Neural progenitor cell (in vitro differentiated cells): ENCODE results near the gene STARD3. TPM values are rescaled to one million over a fixed set of nuclear protein-coding genes. Genes with fewer than 3 reads are reported as not detected.

Source experiments
- DNase-seq: peaks from one replicate; pipeline ENCODE4 v3.0.0-alpha.2; 2016; ENCODE audit warnings: low spot score
- H2AFZ ChIP-seq: fragments of 200-600 bp; sonication (generic); replicated peaks from 2 replicates; pipeline ENCODE4 v1.6.1; 2016; ENCODE audit warnings: antibody characterized with exemption
- H3F3A ChIP-seq: fragments of 200-600 bp; sonication (generic); 2 replicates; pipeline ENCODE4 v1.6.1; 2016; ENCODE audit warnings: antibody characterized with exemption, low read depth
- H3K27ac ChIP-seq: fragments of 200-600 bp; sonication (generic); 2 replicates; pipeline ENCODE4 v1.5.1; 2016; ENCODE audit warnings: mild to moderate bottlenecking
- H3K27me3 ChIP-seq: fragments of 200-600 bp; sonication (generic); 2 replicates; pipeline ENCODE4 v1.6.1; 2016; ENCODE audit warnings: mild to moderate bottlenecking, moderate library complexity
- H3K36me3 ChIP-seq: fragments of 200-600 bp; sonication (generic); 2 replicates; pipeline ENCODE4 v1.5.1; 2016
- H3K4me1 ChIP-seq: fragments of 200-600 bp; sonication (generic); 2 replicates; pipeline ENCODE4 v1.6.1; 2016; ENCODE audit warnings: mixed run types
- H3K4me2 ChIP-seq: fragments of 200-600 bp; sonication (generic); 2 replicates; pipeline ENCODE4 v1.6.1; 2016
- H3K4me3 ChIP-seq: fragments of 200-600 bp; sonication (generic); 2 replicates; pipeline ENCODE4 v1.5.1; 2016
- H3K79me2 ChIP-seq: fragments of 200-600 bp; sonication (generic); 2 replicates; pipeline ENCODE4 v1.6.1; 2016; ENCODE audit warnings: low read depth
- H3K9ac ChIP-seq: fragments of 200-600 bp; sonication (generic); 2 replicates; pipeline ENCODE4 v1.6.1; 2016
- H3K9me3 ChIP-seq: fragments of 200-600 bp; sonication (generic); 2 replicates; pipeline ENCODE4 v1.5.1; 2016; ENCODE audit warnings: low read depth
- H4K20me1 ChIP-seq: fragments of 200-600 bp; sonication (generic); 2 replicates; pipeline ENCODE4 v1.6.1; 2016; ENCODE audit warnings: low read depth
- H3K27ac Mint-ChIP-seq: 3 replicates; pipeline ENCODE4 v1.8.0; 2021; ENCODE audit warnings: mixed read lengths
- H3K27me3 Mint-ChIP-seq: 2 replicates; pipeline ENCODE4 v1.8.0; 2022; ENCODE audit warnings: low read depth, mild to moderate bottlenecking, inconsistent platforms, moderate library complexity, mixed read lengths; ENCODE audit not compliant: insufficient read depth
- H3K36me3 Mint-ChIP-seq: 3 replicates; pipeline ENCODE4 v1.8.0; 2021; ENCODE audit warnings: mixed read lengths
- H3K4me1 Mint-ChIP-seq: 3 replicates; pipeline ENCODE4 v1.8.0; 2021; ENCODE audit warnings: mixed read lengths
- H3K4me3 Mint-ChIP-seq: 3 replicates; pipeline ENCODE4 v1.8.0; 2021; ENCODE audit warnings: mild to moderate bottlenecking, moderate library complexity, mixed read lengths
- H3K9me3 Mint-ChIP-seq: 3 replicates; pipeline ENCODE4 v1.8.0; 2020; ENCODE audit warnings: mixed read lengths
- EZH2 ChIP-seq: fragments of 200-600 bp; sonication (generic); IDR thresholded peaks from 2 replicates; pipeline ENCODE4 v1.6.1; 2017; ENCODE audit warnings: antibody characterized with exemption, mild to moderate bottlenecking, moderate library complexity
- EZH2phosphoT487 ChIP-seq: fragments of 200-600 bp; sonication (generic); IDR thresholded peaks from 2 replicates; pipeline ENCODE4 v1.6.1; 2017; ENCODE audit warnings: antibody characterized with exemption
- total RNA-seq: library from RNA; depleted of rRNA; stranded (reverse); fragments of >200 nt; gene quantifications from 2 replicates; pipeline ENCODE4 v1.2.3, GENCODE V29; 2015; ENCODE audit warnings: low replicate concordance
- TF ChIP-seq, protein P1 (sequence below): fragments of 200-600 bp; sonication (generic); IDR thresholded peaks from 2 replicates; pipeline ENCODE4 v1.5.1; 2017; ENCODE audit warnings: antibody characterized with exemption, mild to moderate bottlenecking

Gene STARD3
- total RNA-seq, 1 donor from 2014 or later, result 21.5 TPM

DNA sequence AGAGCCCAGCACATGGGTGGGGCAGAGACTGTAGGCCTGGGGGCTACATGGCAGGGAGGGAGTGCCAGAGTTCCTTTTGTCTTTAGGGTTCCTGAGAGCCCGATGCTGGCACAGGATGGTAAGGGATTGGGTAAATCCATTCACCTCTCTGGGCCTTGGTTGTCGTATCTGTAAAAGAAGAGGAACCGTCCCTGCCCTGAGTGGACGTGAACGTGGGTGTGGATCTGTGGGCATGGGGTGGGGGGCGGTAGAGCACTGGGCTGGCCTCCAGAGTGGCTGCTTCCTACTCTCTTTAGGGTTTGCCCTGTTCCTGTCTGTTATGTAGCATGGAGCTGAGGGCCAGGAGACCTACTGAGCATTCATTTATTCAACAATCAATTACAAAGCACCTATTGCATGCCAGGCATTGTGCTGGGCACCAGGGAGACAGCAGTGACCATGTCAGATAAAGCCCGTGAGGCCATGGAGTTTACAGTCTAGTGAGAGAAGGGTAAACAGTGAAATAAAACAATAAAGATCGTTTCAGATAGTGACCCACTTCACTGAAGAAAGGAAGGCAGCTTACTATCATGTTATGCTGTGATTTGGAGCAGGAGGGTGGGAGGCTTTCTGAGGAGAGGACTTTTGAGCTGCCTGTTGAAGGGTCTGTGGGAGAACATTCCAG, 15.1 kb downstream of the STARD3 start:
- Histone ChIP-seq H3K79me2 (peaks cover 22% of the 10 kb centered on the region), H3K9me3 (no peaks in the 10 kb centered on the region), H3F3A (peaks cover 24% of the 10 kb centered on the region), H3K36me3 (no peaks in the 10 kb centered on the region), H3K4me3 (peak overlapping the region; percentile 11), H3K27ac (peak overlapping the region; percentile 86), H2AFZ (no peak overlapping the region), H4K20me1 (peaks cover 26% of the 10 kb centered on the region), H3K9ac (no peak overlapping the region), H3K4me1 (peaks cover 29% of the 10 kb centered on the region), H3K4me2 (peak overlapping the region; percentile 79), H3K27me3 (no peaks in the 10 kb centered on the region)
- Mint-ChIP-seq H3K27ac (peak overlapping the region; percentile 100), H3K4me1 (peaks cover 54% of the 10 kb centered on the region), H3K9me3 (no peaks in the 10 kb centered on the region), H3K27me3 (no peaks in the 10 kb centered on the region), H3K36me3 (peaks cover 15% of the 10 kb centered on the region), H3K4me3 (peak overlapping the region; percentile 76)
- TF ChIP-seq EZH2 (no peak), EZH2phosphoT487 (no peak)
- TF ChIP-seq, protein P1, sequence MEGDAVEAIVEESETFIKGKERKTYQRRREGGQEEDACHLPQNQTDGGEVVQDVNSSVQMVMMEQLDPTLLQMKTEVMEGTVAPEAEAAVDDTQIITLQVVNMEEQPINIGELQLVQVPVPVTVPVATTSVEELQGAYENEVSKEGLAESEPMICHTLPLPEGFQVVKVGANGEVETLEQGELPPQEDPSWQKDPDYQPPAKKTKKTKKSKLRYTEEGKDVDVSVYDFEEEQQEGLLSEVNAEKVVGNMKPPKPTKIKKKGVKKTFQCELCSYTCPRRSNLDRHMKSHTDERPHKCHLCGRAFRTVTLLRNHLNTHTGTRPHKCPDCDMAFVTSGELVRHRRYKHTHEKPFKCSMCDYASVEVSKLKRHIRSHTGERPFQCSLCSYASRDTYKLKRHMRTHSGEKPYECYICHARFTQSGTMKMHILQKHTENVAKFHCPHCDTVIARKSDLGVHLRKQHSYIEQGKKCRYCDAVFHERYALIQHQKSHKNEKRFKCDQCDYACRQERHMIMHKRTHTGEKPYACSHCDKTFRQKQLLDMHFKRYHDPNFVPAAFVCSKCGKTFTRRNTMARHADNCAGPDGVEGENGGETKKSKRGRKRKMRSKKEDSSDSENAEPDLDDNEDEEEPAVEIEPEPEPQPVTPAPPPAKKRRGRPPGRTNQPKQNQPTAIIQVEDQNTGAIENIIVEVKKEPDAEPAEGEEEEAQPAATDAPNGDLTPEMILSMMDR, result no peak
- DNase-seq, result no peak

GRCh38 chr17:39652587-39653315, 15.8 kb downstream of the STARD3 start:
- Histone ChIP-seq H2AFZ (peak overlapping the region; percentile 51), H3K4me3 (peak overlapping the region; percentile 11), H3K4me2 (peak overlapping the region; percentile 79), H3K27ac (peak overlapping the region; percentile 86), H3K36me3 (no peaks in the 10 kb centered on the region), H3K4me1 (peaks cover 29% of the 10 kb centered on the region), H3F3A (peaks cover 24% of the 10 kb centered on the region), H3K79me2 (peaks cover 15% of the 10 kb centered on the region), H4K20me1 (peaks cover 21% of the 10 kb centered on the region), H3K27me3 (no peaks in the 10 kb centered on the region), H3K9ac (no peak overlapping the region), H3K9me3 (no peaks in the 10 kb centered on the region)
- H3K27me3 Mint-ChIP-seq, result no peaks in the 10 kb centered on the region
- peaks cover 15% of the 10 kb centered on the region for H3K36me3 Mint-ChIP-seq
- H3K27ac Mint-ChIP-seq, result peak overlapping the region; percentile 100
- TF ChIP-seq EZH2phosphoT487, result no peak
- TF ChIP-seq, protein P1, result no peak
- TF ChIP-seq EZH2, result no peak
- no peaks in the 10 kb centered on the region for H3K9me3 Mint-ChIP-seq
- peak overlapping the region; percentile 76 for H3K4me3 Mint-ChIP-seq
- H3K4me1 Mint-ChIP-seq, result peaks cover 54% of the 10 kb centered on the region
- DNase-seq, result peak; percentile 85

- H2AFZ ChIP-seq, result no peak overlapping the region
- H3K27me3 ChIP-seq, result no peaks in the 10 kb centered on the region
- peak overlapping the region; percentile 86 for H3K27ac ChIP-seq
- H3K36me3 Mint-ChIP-seq, result peaks cover 15% of the 10 kb centered on the region
- no peaks in the 10 kb centered on the region for H3K9me3 Mint-ChIP-seq
- H3K4me3 ChIP-seq, result peak overlapping the region; percentile 11
- peak overlapping the region; percentile 79 for H3K4me2 ChIP-seq
- H3K4me1 Mint-ChIP-seq, result peaks cover 54% of the 10 kb centered on the region
- DNase-seq, result no peak
- H3K9ac ChIP-seq, result no peak overlapping the region
- H3K4me3 Mint-ChIP-seq, result peak overlapping the region; percentile 76
- H3K9me3 ChIP-seq, result no peaks in the 10 kb centered on the region
- peaks cover 24% of the 10 kb centered on the region for H3F3A ChIP-seq
- peaks cover 29% of the 10 kb centered on the region for H3K4me1 ChIP-seq
- no peaks in the 10 kb centered on the region for H3K27me3 Mint-ChIP-seq
- TF ChIP-seq EZH2 (no peak), EZH2phosphoT487 (no peak)
- TF ChIP-seq, protein P1, result no peak
- no peaks in the 10 kb centered on the region for H3K36me3 ChIP-seq
- H4K20me1 ChIP-seq, result peaks cover 20% of the 10 kb centered on the region
- H3K79me2 ChIP-seq, result peaks cover 14% of the 10 kb centered on the region
- H3K27ac Mint-ChIP-seq, result peak overlapping the region; percentile 89
Observed at GRCh38 chr17:39653316-39653661, 16.3 kb downstream of the STARD3 start.
